A673 (cell line): Measurements from ENCODE around the gene PLA2G4F.

ENCODE experiments used
- CTCF ChIP-seq: fragments of 300-800, 200-600 bp; sonication (generic); conservative IDR thresholded peaks from 2 replicates; pipeline ENCODE4 v1.5.1; 2017; ENCODE audit warnings: low read depth, mild to moderate bottlenecking, antibody characterized with exemption, low read length, moderate library complexity, mixed read lengths
- EZH2 ChIP-seq: fragments of 200-600 bp; sonication (generic); IDR thresholded peaks from 2 replicates; pipeline ENCODE4 v1.6.1; 2017; ENCODE audit warnings: borderline replicate concordance, low read depth, mild to moderate bottlenecking, mixed read lengths, antibody characterized with exemption, low read length; ENCODE audit not compliant: poor library complexity, severe bottlenecking

DNA sequence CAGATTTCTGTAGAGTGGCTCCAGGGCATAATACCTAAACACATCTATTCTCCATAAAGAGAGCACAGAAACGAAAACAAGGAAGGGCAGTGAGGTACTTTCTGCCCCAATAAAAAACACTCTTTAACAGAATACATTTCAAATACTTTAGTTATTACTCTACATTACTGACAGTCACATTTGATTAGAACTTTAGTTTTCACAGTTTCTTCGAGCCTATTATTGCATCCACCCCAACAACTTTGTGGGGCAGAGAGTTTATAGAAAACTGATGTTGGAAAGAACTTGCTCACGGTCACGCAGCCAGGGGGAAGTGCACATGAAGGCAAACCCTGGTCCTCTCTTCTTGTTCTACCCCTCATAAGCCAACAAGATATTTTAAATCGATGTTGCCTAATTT, 42.7 kb upstream of the PLA2G4F start:
- no peak for TF ChIP-seq CTCF
- TF ChIP-seq EZH2: no peak
